Activated CD4-positive, alpha-beta T cell treated with anti-CD3 and anti-CD28 coated beads, Interleukin-2, amount 10 ng/mL, durations not matched to agents 24 days and 14 days (primary cell): ENCODE data around the gene CDK8. TPM values are rescaled to one million over a fixed set of nuclear protein-coding genes. Genes with fewer than 3 reads are reported as not detected.
"Not testable (repeated sequence)": the region's sequence is repeated elsewhere in the genome, so short reads cannot be mapped to it uniquely, and the experiment has no call there.

Experiments used
- DNase-seq: peaks from one replicate; pipeline ENCODE4 v3.0.0; 2022
- H3K27ac Mint-ChIP-seq: one replicate; pipeline ENCODE4 v1.8.0; 2022; ENCODE audit warnings: mild to moderate bottlenecking, mixed read lengths
- H3K27me3 Mint-ChIP-seq: one replicate; pipeline ENCODE4 v1.8.0; 2022; ENCODE audit warnings: mixed read lengths
- H3K36me3 Mint-ChIP-seq: one replicate; pipeline ENCODE4 v1.8.0; 2022; ENCODE audit warnings: low read depth, mild to moderate bottlenecking, mixed read lengths
- H3K4me1 Mint-ChIP-seq: one replicate; pipeline ENCODE4 v1.8.0; 2021; ENCODE audit warnings: mixed read lengths
- H3K4me3 Mint-ChIP-seq: one replicate; pipeline ENCODE4 v1.8.0; 2022; ENCODE audit warnings: mild to moderate bottlenecking, moderate library complexity, mixed read lengths
- H3K9me3 Mint-ChIP-seq: one replicate; pipeline ENCODE4 v1.8.0; 2021; ENCODE audit warnings: mixed read lengths
- intact Hi-C: fragments of 100-400 bp; cut with micrococcal nuclease; formaldehyde crosslinking; loops from one replicate; pipeline ENCODE4 v1.15.1; 2023
- total RNA-seq: library from RNA; stranded (reverse); gene quantifications from 2 replicates; pipeline ENCODE4 v1.2.3, GENCODE V29; 2022

CDK8 gene
- total RNA-seq, 1 donor from 2014 or later: 20.0 TPM

GRCh38 chr13:26308836-26309235, 54.9 kb downstream of the CDK8 start:
- intact Hi-C loops: no loop called here
- peaks cover 12% of the 10 kb centered on the region for H3K4me1 Mint-ChIP-seq
- peaks cover 5% of the 10 kb centered on the region for H3K9me3 Mint-ChIP-seq
- H3K4me3 Mint-ChIP-seq: no peak overlapping the region
- H3K27ac Mint-ChIP-seq: no peak overlapping the region
- DNase-seq: no peak
- no peaks in the 10 kb centered on the region for H3K36me3 Mint-ChIP-seq
- H3K27me3 Mint-ChIP-seq: no peaks in the 10 kb centered on the region

DNA sequence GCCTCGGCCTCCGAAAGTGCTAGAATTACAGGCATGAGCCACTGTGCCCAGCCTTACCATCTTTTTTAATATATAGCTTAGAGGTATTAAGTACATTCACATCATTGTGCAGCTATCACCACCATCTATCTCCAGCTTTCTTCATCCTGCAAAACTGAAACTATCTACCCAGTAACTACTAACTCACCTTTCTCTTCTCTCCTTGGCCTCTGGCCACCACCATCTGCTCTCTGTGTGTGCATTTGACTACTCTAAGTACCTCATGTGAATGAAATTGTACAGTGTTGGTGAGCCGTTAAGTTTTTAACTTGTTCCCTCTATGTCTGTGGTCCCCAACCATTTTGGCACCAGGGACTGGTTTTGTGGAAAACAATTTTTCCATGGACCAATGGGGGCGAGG, 56.1 kb downstream of the CDK8 start:
- H3K4me1 Mint-ChIP-seq: peaks cover 12% of the 10 kb centered on the region
- H3K27me3 Mint-ChIP-seq: no peaks in the 10 kb centered on the region
- no peak overlapping the region for H3K4me3 Mint-ChIP-seq
- peaks cover 5% of the 10 kb centered on the region for H3K9me3 Mint-ChIP-seq
- no peak overlapping the region for H3K27ac Mint-ChIP-seq
- DNase-seq: no peak
- no peaks in the 10 kb centered on the region for H3K36me3 Mint-ChIP-seq
- intact Hi-C loops: no loop called here

DNA sequence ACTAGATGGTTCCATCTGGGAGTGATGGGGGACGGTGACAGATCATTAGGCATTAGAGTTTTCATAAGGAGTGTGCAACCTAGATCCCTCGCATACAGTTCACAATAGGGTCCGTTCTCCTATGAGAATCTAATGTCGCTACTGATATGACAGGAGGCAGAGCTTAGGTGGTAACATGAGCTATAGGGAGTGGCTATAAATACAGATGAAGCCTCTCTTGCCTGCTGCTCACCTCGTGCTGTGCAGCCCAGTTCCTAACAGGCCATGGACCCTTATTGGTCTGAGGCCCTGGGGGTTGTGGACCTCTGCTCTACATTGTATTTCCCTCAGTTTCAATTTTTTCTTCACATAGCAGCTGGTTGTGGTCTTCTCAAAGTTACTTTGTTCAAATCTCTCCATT, 56.5 kb downstream of the CDK8 start:
- Mint-ChIP-seq H3K4me1 (peaks cover 12% of the 10 kb centered on the region), H3K4me3 (no peak overlapping the region), H3K9me3 (peaks cover 5% of the 10 kb centered on the region), H3K27me3 (no peaks in the 10 kb centered on the region), H3K36me3 (no peaks in the 10 kb centered on the region), H3K27ac (no peak overlapping the region)
- intact Hi-C loops: no loop called here
- no peak for DNase-seq

DNA sequence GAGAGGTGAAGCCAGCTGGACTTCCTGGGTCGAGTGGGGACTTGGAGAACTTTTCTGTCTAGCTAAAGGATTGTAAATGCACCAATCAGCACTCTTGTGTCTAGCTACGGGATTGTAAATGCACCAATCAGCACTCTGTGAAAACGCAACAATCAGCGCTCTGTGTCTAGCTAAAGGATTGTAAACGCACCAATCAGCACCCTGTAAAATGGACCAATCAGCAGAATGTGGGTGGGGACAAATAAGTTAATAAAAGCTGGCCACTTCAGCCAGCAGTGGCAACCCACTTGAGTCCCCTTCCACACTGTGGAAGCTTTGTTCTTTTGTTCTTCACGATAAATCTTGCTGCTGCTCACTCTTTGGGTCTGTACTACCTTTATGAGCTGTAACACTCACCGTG, 58.1 kb downstream of the CDK8 start:
- H3K9me3 Mint-ChIP-seq, H3K4me3 Mint-ChIP-seq, H3K36me3 Mint-ChIP-seq, H3K27me3 Mint-ChIP-seq, H3K27ac Mint-ChIP-seq, DNase-seq, intact Hi-C loops: not testable (repeated sequence)
- H3K4me1 Mint-ChIP-seq: peaks cover 12% of the 10 kb centered on the region

DNA sequence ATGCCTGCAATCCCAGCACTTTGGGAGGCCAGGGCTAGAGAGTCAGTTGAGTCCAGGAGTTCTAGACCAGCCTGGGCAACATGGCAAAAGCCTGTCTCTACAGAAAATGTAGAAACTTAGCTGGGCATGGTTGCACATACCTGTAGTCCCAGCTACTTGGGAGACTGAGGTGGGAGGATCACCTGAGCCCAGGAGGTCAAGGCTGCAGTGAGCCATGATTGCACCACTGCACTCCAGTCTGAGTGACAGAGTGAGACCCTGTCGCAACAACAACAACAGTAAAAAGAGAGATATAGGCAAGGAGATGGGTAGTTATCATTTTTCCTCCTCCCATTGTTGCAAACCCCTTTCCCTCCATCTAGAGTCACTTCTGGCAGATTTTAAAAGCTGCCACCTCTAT, 62.2 kb downstream of the CDK8 start:
- DNase-seq, intact Hi-C loops, H3K27ac Mint-ChIP-seq: not testable (repeated sequence)

DNA sequence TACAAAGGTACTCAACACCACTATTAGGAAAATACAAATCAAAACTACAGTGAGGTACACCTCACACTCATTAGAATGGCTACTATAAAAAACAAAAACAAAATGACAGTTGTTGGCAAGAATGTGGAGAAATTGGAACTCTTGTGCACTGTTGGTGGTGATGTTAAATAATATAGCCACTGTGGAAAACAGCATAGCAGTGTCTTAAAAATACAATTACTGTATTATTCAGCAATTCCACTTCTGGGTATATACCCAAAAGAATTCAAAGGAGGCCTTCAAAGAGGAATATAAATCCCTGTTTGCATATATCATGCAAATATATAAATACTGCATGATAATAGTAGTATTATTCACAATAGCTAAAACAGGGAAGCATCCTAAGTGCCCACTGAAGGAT, 66.8 kb downstream of the CDK8 start:
- Mint-ChIP-seq H3K27ac (no peak overlapping the region), H3K4me1 (peaks cover 5% of the 10 kb centered on the region), H3K9me3 (peaks cover 5% of the 10 kb centered on the region), H3K36me3 (no peaks in the 10 kb centered on the region), H3K4me3 (no peak overlapping the region), H3K27me3 (no peaks in the 10 kb centered on the region)
- intact Hi-C loops: no loop called here
- DNase-seq: no peak

More for the DNA sequence above, 62.2 kb downstream of the CDK8 start:
- H3K27me3 Mint-ChIP-seq, H3K36me3 Mint-ChIP-seq, H3K4me1 Mint-ChIP-seq, H3K4me3 Mint-ChIP-seq, H3K9me3 Mint-ChIP-seq: not testable (repeated sequence)

DNA sequence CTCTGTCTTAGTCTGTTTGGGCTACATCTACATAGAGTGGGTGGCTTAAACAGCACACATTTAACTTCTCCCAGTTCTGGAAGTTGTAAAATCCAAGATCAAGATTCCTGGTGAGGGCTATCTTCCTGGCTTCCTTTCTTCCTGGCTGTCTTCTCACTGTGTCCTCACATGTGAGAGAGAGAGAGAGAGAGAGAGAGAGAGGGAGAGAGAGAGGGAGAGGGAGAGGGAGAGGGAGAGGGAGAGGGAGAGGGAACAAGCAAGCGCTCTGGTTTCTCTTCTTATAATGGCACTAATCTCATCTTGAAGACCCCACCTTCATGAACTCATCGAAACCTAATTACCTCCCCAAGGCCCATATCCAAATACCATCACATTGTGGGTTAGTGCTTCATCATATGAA, 69.2 kb downstream of the CDK8 start:
- no peaks in the 10 kb centered on the region for H3K9me3 Mint-ChIP-seq
- no peaks in the 10 kb centered on the region for H3K27me3 Mint-ChIP-seq
- H3K4me3 Mint-ChIP-seq: no peak overlapping the region
- no peak for DNase-seq
- intact Hi-C loops: no loop called here
- no peak overlapping the region for H3K27ac Mint-ChIP-seq
- H3K36me3 Mint-ChIP-seq: no peaks in the 10 kb centered on the region
- H3K4me1 Mint-ChIP-seq: peaks cover 16% of the 10 kb centered on the region

GRCh38 chr13:26323764-26324163, 69.8 kb downstream of the CDK8 start:
- H3K27ac Mint-ChIP-seq: no peak overlapping the region
- no peaks in the 10 kb centered on the region for H3K27me3 Mint-ChIP-seq
- peaks cover 1% of the 10 kb centered on the region for H3K9me3 Mint-ChIP-seq
- no peaks in the 10 kb centered on the region for H3K36me3 Mint-ChIP-seq
- DNase-seq: no peak
- intact Hi-C loops: no loop called here
- H3K4me1 Mint-ChIP-seq: peaks cover 16% of the 10 kb centered on the region
- H3K4me3 Mint-ChIP-seq: no peak overlapping the region

DNA sequence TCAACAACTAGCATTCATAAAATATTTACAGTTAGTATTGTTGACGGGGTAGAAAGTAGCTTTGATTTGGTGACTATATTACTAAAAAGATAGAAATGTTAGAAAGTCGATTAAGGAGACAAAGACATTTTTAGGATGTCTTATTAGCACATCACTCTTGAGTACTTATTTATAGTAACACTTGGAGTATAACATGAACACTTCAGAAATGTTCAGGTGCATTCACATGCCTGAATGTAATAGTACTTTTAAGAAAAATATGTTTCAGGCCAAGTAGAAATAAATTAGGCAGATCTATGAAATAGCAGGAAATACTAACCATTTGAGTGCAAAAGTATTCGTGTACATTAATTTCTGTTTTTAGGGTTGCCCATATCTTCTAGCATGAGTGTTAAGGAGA, 70.4 kb downstream of the CDK8 start:
- Mint-ChIP-seq H3K27me3 (no peaks in the 10 kb centered on the region), H3K9me3 (peaks cover 4% of the 10 kb centered on the region), H3K36me3 (no peaks in the 10 kb centered on the region), H3K4me1 (peaks cover 16% of the 10 kb centered on the region), H3K4me3 (no peak overlapping the region), H3K27ac (no peak overlapping the region)
- intact Hi-C loops: no loop called here
- no peak for DNase-seq

- Mint-ChIP-seq H3K36me3 (no peaks in the 10 kb centered on the region), H3K4me3 (no peak overlapping the region), H3K4me1 (peaks cover 16% of the 10 kb centered on the region), H3K27ac (no peak overlapping the region), H3K9me3 (peaks cover 4% of the 10 kb centered on the region), H3K27me3 (no peaks in the 10 kb centered on the region)
- no peak for DNase-seq
- intact Hi-C loops: no loop called here
These were observed 70.9 kb downstream of the CDK8 start for GRCh38 chr13:26324867-26325266.

- H3K36me3 Mint-ChIP-seq: no peaks in the 10 kb centered on the region
- peaks cover 4% of the 10 kb centered on the region for H3K9me3 Mint-ChIP-seq
- H3K4me3 Mint-ChIP-seq: no peak overlapping the region
- intact Hi-C loops: no loop called here
- no peaks in the 10 kb centered on the region for H3K27me3 Mint-ChIP-seq
- H3K4me1 Mint-ChIP-seq: peaks cover 16% of the 10 kb centered on the region
- DNase-seq: no peak
- H3K27ac Mint-ChIP-seq: no peak overlapping the region
These were observed 71.9 kb downstream of the CDK8 start for GRCh38 chr13:26325876-26326275.

DNA sequence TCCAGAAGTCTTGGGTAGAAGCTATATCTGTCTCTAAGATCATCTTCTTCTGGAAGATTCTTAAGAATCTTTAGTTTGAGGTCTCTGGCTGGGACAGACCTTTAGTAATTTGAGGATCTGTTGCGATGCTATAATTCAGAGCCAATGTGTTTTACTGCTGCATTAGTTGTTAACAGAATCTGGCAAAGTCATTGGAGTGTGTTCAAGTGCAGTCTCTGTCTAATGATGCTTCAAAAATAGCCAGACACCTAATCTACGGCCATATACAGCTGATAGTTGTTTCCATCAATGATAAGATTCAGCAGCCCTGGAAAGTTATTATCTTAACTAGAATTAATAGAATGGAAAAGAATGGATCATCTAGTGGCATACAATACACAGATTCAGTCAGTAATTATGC, 72.6 kb downstream of the CDK8 start:
- no peak for DNase-seq
- no peaks in the 10 kb centered on the region for H3K36me3 Mint-ChIP-seq
- peaks cover 16% of the 10 kb centered on the region for H3K4me1 Mint-ChIP-seq
- intact Hi-C loops: no loop called here
- peaks cover 4% of the 10 kb centered on the region for H3K9me3 Mint-ChIP-seq
- no peak overlapping the region for H3K27ac Mint-ChIP-seq
- no peak overlapping the region for H3K4me3 Mint-ChIP-seq
- H3K27me3 Mint-ChIP-seq: no peaks in the 10 kb centered on the region

DNA sequence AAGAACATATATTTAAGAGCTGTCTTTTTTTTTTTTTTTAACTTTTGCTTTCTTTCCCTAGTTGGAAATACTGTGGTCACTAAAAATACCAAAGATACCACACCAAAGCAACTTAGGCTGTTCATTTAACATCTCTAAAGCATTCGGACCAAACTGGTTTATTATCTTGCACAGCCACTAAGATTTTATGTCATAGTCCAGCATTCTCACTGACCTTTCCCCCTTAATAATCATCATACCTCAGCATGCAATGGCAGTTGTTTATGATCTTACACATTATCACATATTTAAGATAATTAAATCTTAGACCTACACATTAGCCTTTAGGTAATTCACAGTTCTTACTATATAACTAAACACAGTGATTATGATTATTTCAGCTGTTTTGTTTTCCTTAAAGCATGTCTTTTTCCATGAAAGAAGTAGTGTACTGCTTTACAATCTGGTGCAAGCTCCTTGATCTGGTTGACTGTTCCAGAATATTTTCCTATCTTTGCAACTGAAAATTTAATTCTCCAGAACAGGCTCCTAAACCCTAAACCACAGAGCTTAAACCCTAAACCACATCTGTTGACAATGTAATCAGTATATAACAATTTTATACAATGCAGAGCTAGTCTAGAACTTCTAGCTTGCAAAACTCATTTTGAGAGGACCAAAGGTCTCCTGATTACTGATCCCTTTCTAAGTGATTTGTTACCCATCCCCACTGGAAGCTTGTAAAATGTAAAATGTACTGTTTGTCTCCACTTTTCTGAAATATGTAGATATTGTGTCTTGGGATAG, 74.2 kb downstream of the CDK8 start:
- Mint-ChIP-seq H3K4me1 (peaks cover 16% of the 10 kb centered on the region), H3K9me3 (peaks cover 4% of the 10 kb centered on the region), H3K36me3 (no peaks in the 10 kb centered on the region), H3K4me3 (no peak overlapping the region), H3K27ac (no peak overlapping the region), H3K27me3 (no peaks in the 10 kb centered on the region)
- DNase-seq: no peak
- intact Hi-C loops: no loop called here

- H3K9me3 Mint-ChIP-seq: no peaks in the 10 kb centered on the region
- no peaks in the 10 kb centered on the region for H3K27me3 Mint-ChIP-seq
- H3K27ac Mint-ChIP-seq: no peak overlapping the region
- no peaks in the 10 kb centered on the region for H3K36me3 Mint-ChIP-seq
- no peak for DNase-seq
- no peaks in the 10 kb centered on the region for H3K4me1 Mint-ChIP-seq
- intact Hi-C loops: no loop called here
- no peak overlapping the region for H3K4me3 Mint-ChIP-seq
These were observed 81.2 kb downstream of the CDK8 start for GRCh38 chr13:26335158-26335557.

- H3K27ac Mint-ChIP-seq: no peak overlapping the region
- intact Hi-C loops: no loop called here
- no peaks in the 10 kb centered on the region for H3K36me3 Mint-ChIP-seq
- no peaks in the 10 kb centered on the region for H3K4me1 Mint-ChIP-seq
- no peaks in the 10 kb centered on the region for H3K27me3 Mint-ChIP-seq
- DNase-seq: no peak
- no peak overlapping the region for H3K4me3 Mint-ChIP-seq
- no peaks in the 10 kb centered on the region for H3K9me3 Mint-ChIP-seq
These were observed 86.9 kb downstream of the CDK8 start for GRCh38 chr13:26340807-26341206.
